Measurements from ENCODE around the gene ATCAY.

Gene ATCAY

GRCh38 chr19:3897936-3898335, 17.5 kb downstream of the ATCAY start:
- TF ChIP-seq TEAD4 (IDR thresholded peaks at IDR 0.05) (no peak), EGR1 (IDR thresholded peaks at IDR 0.05) (no peak), RAD21 (IDR thresholded peaks at IDR 0.05; ENCODE audit: low read depth) (no peak), TCF12 (IDR thresholded peaks at IDR 0.05; ENCODE audit: low read depth) (no peak), REST (IDR thresholded peaks at IDR 0.05; ENCODE audit: low read depth) (no peak), CEBPB (IDR thresholded peaks at IDR 0.05) (no peak)

GRCh38 chr19:3898426-3898825, 17.9 kb downstream of the ATCAY start:
- TF ChIP-seq EGR1 (IDR thresholded peaks at IDR 0.05), result no peak
- TF ChIP-seq TEAD4 (IDR thresholded peaks at IDR 0.05), result no peak
- no peak for TF ChIP-seq CREB1 (IDR thresholded peaks at IDR 0.05; ENCODE audit: low read depth)
- no peak for TF ChIP-seq TAF1 (IDR thresholded peaks at IDR 0.05; ENCODE audit: low read depth)
- TF ChIP-seq REST (IDR thresholded peaks at IDR 0.05; ENCODE audit: low read depth), result no peak
- TF ChIP-seq USF1 (IDR thresholded peaks at IDR 0.05), result no peak
- TF ChIP-seq FOXM1 (IDR thresholded peaks at IDR 0.05; ENCODE audit: borderline replicate concordance, low read depth), result no peak

GRCh38 chr19:3899531-3900294, 19.2 kb downstream of the ATCAY start:
- no peak for TF ChIP-seq YY1 (IDR thresholded peaks at IDR 0.05; ENCODE audit: low read depth)
- no peak for TF ChIP-seq TCF12 (IDR thresholded peaks at IDR 0.05; ENCODE audit: low read depth)
- no peak for TF ChIP-seq MAX (IDR thresholded peaks at IDR 0.05)
- no peak for TF ChIP-seq EGR1 (IDR thresholded peaks at IDR 0.05)
- no peak for TF ChIP-seq RAD21 (IDR thresholded peaks at IDR 0.05; ENCODE audit: low read depth)
- TF ChIP-seq EP300 (IDR thresholded peaks at IDR 0.05; ENCODE audit: borderline replicate concordance), result no peak
- TF ChIP-seq TEAD4 (IDR thresholded peaks at IDR 0.05), result no peak; the same call in 1 of the 2 replicates
- no peak for TF ChIP-seq CREB1 (IDR thresholded peaks at IDR 0.05; ENCODE audit: low read depth)
- TF ChIP-seq ZBTB7A (IDR thresholded peaks at IDR 0.05; ENCODE audit: low read depth), result no peak
- TF ChIP-seq NFIC (IDR thresholded peaks at IDR 0.05), result no peak
- TF ChIP-seq REST (IDR thresholded peaks at IDR 0.05; ENCODE audit: low read depth), result no peak
- no peak for TF ChIP-seq FOXM1 (IDR thresholded peaks at IDR 0.05; ENCODE audit: borderline replicate concordance, low read depth)
- no peak for TF ChIP-seq USF1 (IDR thresholded peaks at IDR 0.05)
- TF ChIP-seq CEBPB (IDR thresholded peaks at IDR 0.05), result no peak
- TF ChIP-seq TAF1 (IDR thresholded peaks at IDR 0.05; ENCODE audit: low read depth), result no peak

- TF ChIP-seq TAF1 (IDR thresholded peaks at IDR 0.05; ENCODE audit: low read depth), result no peak
- TF ChIP-seq MAX (IDR thresholded peaks at IDR 0.05), result no peak
- no peak for TF ChIP-seq REST (IDR thresholded peaks at IDR 0.05; ENCODE audit: low read depth)
- TF ChIP-seq YY1 (IDR thresholded peaks at IDR 0.05; ENCODE audit: low read depth), result no peak
- no peak for TF ChIP-seq EGR1 (IDR thresholded peaks at IDR 0.05)
- no peak for TF ChIP-seq USF1 (IDR thresholded peaks at IDR 0.05)
- TF ChIP-seq RAD21 (IDR thresholded peaks at IDR 0.05; ENCODE audit: low read depth), result no peak
These were observed 22.0 kb downstream of the ATCAY start for GRCh38 chr19:3902317-3902973.
